HG03342 (cell line): ENCODE measurements around the gene ARHGAP10.

Experiments used
- ATAC-seq: cut with Tn5 transposase; IDR thresholded peaks from one replicate; pipeline ENCODE4 v1.9.1; 2021; ENCODE audit warnings: mild to moderate bottlenecking, moderate library complexity; ENCODE audit not compliant: unreplicated experiment

The ARHGAP10 gene, protein sequence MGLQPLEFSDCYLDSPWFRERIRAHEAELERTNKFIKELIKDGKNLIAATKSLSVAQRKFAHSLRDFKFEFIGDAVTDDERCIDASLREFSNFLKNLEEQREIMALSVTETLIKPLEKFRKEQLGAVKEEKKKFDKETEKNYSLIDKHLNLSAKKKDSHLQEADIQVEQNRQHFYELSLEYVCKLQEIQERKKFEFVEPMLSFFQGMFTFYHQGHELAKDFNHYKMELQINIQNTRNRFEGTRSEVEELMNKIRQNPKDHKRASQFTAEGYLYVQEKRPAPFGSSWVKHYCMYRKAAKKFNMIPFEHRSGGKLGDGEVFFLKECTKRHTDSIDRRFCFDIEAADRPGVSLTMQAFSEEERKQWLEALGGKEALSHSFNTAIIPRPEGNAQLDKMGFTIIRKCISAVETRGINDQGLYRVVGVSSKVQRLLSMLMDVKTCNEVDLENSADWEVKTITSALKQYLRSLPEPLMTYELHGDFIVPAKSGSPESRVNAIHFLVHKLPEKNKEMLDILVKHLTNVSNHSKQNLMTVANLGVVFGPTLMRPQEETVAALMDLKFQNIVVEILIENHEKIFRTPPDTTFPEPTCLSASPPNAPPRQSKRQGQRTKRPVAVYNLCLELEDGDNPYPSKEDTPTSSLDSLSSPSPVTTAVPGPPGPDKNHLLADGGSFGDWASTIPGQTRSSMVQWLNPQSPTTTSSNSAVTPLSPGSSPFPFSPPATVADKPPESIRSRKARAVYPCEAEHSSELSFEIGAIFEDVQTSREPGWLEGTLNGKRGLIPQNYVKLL

DNA sequence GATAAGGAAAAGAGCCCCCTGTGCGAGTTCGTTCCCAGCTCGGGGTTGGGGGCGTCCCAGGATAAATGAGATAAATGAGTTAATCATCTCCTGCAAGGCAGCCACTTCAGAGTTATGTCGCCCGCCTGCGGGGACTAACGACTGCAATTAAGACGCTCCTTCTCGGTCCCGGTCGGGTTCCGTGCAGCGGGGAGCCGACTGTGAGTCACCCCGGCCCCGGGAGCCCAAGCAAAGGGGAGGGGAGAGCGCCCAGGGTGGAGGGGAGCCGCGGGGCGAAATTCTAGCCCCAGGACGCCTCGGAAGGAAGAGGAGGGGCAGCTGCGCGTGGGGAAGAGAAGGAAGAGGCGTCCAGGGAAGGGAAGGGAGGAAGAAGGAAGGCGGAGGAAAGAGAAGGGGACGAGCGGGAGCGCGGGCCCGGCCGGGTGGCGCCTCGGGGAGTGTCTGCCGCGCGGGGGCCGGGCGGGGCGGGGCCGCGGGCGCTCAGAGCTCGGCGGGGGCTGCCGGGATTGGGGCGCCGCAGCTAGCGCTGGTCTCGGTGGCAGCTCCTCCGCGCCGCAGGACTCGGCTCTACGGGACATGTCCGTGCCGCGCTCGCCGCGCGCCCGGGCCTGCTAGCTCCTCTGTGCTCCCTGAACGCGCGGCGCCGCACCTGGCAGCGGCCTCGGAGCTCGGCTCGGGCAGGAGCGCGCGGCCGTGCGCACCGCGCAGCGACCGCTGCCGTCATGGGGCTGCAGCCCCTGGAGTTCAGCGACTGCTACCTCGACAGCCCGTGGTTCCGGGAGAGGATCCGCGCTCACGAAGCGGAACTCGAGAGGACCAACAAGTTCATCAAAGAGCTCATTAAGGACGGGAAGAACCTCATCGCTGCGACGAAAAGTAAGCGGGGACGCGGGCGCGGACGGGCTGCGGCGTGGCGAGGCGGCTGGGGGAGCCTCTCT lies at the start of gene ARHGAP10:
Gene ARHGAP10 (plus strand): TSS at position 509 of the 938 bp plus-strand sequence. CDS start 214 bp downstream, at position 723.
- peak; percentile 53 for ATAC-seq

DNA sequence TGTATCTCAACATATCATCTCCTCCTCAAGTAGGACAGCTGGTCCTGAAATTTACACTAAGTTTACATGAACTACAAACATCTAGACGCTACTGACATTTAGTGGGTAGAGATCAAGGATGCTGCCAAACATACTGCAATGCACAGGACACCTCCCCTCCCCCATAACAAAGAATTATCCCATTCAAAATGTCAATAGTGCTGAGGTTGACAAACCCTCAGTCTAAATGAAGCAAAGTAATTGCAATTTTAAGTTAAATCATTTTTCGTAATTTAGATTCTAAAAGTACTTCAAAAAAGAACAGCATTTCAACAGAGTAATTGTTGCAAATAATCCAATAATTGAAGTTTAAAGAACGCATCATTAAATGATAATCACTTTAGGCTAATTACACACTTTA lies 49.1 kb upstream of the ARHGAP10 start:
- no peak for ATAC-seq

DNA sequence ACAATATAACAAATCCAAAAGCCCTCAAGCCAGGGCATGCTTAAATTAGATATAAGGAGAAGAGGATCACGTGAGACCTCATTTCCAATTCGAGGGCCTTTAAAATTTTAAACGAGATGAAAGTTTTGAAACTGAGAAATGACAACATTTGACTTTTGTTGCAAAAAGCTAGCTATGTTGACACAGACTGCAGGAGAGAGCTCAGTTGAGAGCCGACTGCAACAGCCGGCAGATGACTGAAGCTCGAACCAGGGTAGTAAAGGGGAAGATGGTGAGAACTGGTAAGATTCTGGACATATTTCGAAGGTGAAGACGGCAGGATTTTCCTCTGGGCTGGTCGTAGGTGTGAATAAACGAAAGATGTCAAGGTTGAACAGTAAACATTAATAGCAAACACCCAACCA lies 48.7 kb upstream of the ARHGAP10 start:
- no peak for ATAC-seq

DNA sequence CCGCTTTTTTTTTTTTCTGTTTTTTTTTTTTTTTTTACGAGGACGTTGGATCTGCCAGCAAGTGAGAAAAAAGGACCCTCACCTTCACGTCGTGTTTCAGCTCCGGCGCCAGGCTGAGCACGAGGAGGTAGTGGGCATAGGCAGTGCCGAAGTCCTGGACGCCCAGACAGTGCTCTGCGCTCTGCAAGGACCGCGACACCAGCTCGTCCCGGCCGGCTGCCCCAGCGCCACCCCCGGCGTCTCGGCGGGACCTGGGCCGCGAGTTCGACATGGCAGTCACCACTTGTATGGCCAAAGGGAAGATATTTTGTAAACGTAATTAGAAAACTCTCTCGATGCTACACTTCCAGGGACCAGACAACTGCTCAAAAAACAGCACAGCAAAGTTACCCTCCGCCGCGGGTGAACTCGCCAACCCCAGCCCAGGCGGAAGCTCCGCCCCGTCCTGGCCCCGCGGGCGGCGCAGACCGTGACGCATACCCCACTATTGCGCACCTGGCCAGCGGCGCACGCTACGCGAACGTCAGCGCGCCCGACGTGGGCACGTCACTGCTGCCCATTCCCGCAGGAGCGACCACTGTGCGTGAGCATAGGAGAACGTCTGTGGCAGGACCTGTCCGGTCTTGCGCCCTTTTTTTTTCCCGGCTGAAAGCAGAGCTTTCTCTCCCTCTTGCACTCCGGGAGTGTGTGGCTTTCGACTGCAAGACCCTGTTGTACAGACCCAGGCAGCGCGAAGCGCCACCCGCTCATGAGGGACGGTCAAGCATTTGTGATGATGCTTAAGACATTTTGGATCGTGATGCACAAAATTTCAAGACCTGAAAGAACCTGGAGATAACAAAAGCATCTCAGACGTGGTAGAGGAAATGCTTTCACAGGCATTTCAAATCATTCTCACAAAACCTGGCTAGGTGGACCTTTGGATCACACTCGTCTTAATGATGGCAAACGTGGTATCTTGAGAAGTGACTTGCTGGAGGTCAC lies 47.9 kb upstream of the ARHGAP10 start, which contains the start of gene PRMT9:
Gene PRMT9 (minus strand): TSS at position 447 of the 984 bp plus-strand sequence. CDS start 176 bp downstream, at position 271.
- ATAC-seq, result peak; percentile 99

DNA sequence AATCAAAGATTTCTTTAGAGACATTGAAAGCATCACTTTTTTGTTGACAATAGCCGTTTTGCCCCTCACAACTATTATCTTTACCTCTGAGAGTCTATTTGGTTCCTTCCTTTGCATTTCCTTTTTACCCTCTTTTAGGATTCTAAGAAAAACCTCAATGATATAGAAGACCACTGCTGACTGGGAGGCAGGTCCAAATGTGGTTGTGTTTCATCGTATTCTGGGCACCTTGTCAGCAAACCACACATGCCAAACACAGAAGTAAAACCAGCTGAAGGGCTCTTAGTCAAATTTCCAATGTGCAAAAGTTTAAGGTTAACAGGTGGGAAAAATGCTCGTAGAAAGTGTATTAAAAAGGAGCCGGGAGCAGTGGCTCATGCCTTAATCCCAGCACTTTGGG lies 42.8 kb upstream of the ARHGAP10 start:
- no peak for ATAC-seq

DNA sequence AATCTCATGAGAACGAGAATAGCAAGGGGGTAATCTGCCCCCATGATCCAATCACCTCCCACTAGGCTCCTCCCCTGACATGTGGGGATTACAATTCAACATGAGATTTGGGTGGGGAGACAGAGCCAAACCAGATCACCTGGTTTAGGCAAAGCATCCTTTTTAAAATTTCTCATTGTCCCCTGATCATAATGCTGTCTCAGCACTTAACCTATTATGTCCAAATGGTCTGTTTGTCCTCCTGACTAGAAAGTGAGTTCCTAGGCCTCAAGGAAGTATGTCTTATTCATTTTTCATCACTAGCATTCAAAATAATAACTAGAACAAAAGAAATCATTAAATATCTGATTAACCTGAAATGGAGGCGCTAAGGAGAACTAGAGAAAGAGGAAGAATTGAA lies 40.1 kb upstream of the ARHGAP10 start:
- ATAC-seq, result no peak

DNA sequence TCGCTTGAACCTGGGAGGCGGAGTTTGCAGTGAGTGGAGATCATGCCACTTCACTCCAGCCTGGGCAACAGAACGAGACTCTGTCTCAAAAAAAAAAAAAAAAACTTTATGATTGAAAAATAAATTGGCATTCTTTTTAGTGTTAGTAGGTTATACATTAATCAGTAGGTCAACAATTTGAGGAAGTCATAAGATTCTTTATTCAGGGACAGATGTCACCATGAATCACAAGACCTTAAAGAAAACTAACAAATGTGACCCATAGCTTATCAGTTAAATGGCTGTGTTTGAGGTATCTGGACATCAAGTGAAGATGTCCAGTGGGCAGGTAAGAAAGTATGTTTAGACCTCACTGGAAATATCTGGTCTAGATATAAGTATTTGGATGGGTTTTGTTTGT lies 38.7 kb upstream of the ARHGAP10 start:
- ATAC-seq, result no peak

DNA sequence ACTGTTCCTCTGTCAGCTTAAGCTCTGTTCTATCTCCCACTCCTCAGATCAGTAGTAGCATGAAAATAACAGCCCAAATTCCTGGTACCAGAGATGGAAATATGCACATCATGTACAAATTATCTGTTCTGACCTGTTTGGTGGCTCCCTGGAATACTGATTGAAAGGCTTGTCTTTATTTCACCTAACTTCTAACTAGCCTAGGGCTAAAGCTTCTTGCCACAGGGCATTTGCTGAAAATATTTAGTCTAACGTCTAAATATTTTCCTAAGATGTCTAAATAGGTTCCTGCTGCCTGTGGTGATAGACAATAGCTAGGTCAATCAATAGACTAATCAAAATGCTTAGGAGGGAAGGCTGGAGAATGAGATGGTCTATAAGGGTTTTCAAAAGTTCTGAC lies 35.0 kb upstream of the ARHGAP10 start:
- ATAC-seq, result no peak

DNA sequence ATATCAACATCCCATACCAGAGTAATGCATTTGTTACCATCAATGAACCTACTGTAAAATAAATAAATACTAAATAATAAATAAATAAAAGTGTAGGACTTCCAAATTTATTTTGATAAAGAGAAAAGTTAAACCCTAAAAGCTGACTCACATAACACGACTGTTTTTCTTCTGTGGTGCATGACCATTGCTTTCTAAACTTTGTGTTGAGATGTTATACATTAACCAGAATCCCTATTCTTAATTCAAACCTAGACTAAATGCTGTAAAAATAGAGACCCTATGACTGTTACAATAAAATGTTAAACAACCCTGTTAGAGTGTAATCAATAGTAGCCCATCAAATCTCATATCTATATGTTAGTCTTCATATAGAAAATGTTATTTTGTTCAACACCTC lies 27.0 kb upstream of the ARHGAP10 start:
- ATAC-seq, result peak; percentile 50

DNA sequence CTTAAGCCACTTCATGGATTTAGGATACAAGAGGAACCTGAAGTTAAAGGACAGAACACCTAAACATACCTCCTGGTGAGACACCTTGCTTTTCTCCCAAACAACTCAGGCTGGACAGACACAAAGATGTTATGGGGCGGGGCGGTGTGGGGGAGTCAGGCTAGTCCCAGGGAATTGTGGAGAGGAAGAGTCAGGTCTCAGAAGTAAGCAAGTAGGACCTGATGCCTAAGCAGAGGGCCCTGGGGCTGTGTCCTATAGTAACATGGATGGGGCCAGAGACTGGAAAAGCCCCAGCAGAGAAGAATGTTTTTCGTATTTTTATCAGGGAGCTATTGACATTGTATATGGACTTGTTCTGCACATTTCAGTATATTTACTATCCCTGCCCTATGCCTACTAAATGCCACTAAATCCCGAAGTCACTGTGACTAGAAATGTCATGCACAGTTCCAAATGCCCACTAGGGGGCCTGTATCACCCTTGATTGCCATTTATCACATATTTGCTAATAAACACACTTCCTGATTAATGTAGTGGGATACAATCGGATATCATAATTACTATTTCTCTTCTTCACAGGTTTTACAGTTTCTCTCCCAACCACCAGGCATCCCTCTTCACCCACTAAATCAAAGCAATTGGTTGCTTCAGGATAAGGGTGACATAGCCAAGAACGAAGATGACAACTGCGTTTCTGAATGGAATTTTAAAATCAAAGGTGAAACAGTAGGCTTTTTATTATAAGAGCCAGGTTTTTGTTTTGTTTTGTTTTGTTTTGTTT lies 23.8 kb upstream of the ARHGAP10 start:
- ATAC-seq, result peak; percentile 47

DNA sequence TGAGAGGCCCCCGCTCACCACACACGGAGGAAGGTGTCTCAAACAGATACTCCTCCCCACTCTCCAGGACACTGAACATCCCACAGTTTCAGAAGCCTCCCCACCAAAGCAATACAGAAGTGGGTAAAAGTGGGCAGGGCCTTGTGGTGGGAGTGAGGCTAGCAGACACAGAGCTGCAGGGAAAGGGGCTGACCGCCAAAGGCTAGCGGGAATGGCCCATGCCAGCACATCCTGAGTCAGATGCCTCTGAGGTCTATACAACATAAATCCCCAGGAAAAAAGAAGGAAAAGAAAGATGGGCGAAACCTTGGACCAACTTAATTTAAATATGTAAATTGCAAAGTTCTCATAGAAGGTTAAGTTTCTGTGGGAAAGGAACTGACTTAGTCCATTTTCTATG lies 21.9 kb upstream of the ARHGAP10 start:
- ATAC-seq, result no peak

DNA sequence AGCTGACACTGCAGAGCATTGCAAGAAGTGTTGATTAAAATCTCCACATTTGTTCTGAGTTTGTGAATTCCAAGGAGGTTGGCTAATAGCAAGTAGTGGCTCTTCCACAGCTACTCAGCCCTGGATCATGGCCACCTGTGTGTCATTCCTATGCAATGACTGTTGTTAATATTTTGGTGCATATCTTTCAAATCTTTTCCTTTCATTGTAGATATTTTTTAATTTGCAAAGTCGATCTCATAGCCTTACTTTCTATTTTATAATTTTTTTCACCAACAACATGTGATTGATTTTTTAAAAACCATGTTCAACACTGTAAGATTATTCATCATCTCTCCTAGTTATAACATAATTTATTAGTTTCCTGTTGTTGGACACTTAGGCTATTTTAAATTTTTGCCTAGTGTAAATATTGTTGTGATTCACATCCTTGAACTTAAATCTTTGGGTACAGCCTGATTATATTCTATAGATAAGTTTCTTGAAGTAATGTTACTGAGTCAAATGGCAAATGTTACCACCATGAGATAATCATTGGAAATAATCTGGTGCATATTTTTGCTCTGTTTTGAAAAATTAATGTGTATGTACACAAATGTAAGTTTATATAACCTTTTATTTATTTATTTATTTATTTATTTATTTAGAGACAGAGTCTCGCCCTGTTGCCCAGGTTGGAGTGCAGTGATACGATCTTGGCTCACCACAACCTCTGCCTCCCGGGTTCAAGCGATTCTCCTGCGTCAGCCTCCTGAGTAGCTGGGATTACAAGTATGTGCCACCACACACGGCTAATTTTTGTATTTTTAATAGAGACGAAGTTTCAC lies 17.1 kb upstream of the ARHGAP10 start:
- ATAC-seq, result no peak

DNA sequence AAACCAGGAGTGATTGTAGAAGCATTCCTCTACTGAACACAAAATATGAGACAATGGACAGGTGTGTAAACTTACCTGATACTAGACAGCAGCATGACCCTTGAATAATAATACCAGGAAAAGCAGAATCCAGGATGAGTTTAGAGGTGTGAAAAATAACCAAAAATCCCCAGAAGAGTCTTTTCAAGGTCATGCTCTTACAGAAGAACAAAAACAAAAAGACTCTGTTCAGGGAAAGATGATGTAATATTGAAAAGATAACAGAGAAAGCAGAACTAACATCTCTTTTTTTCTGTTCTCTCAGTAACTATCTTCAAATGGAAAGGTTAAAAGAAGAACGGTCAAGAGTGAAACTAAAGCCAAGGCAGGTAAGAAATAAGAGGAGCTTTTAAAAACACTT lies 14.0 kb upstream of the ARHGAP10 start:
- peak; percentile 79 for ATAC-seq

DNA sequence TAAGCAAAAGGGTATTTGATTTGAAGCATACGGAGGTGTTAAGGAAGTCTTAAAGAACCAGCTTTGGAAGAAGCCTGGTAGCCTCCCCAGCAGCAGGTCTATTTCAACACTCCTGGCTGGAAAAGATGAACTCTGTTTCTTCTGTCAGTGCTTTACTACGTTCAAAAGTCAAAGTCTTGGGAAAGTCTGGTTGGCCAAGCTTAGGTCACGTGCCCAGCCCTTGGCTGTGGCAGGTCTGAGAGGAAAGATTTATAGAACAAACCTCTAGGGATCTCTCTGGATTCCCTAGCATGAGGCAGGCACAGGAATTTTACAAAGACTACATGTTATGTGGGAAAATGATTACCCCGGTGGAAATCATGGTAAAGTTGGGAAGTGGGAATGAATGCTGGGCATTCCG lies 8.6 kb upstream of the ARHGAP10 start:
- ATAC-seq, result no peak

DNA sequence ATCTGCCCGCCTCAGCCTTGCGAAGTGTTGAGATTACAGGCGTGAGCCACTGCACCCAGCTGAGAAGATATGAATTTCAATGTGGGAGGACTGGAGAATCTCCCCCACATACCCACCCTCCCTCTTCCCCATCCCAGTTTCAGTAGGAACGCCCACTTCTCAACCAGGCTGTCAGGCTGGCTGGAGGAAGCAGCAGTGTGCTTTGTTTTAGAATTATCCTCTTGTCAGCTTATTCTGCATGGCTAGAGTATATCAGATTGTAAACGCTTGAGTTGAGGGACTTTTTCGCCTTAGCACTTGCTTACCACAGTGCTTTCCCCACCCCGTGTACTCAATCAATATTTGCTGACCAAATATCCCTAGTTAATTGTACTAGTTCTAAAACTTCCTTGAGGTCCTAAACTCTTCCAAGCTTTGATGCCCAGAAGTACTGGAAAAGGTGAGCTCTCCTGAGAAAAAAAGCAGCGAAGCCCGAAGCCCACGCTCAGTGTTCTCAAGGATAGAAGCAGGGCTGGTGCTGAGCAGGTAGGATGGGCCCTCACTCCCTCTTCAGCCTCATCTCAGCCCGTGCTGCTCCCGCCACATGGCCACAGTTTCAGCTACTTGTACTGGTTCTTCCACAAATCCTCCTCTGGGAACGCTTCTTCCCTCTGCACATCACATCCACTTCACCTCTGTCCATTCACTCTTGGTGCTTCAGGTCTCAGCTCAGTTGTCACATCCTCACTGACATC lies 7.3 kb upstream of the ARHGAP10 start:
- ATAC-seq, result no peak

DNA sequence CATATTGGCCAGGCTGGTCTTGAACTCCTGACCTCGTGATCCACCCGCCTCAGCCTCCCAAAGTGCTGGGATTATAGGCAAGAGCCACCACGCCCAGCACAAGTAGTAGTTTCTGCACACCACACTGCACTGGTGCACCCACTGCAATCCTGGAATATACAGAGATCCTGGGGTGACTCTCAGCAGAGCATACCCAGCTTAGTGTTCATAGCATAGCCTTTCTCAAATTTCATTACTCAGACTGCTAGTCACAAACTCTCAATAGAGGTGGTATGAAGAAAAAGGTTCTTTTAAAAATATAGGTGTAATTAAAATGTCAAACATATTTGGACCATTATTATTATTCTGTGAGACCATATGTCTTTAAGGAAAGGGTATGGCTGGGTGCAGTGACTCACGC lies 6.2 kb upstream of the ARHGAP10 start:
- no peak for ATAC-seq

DNA sequence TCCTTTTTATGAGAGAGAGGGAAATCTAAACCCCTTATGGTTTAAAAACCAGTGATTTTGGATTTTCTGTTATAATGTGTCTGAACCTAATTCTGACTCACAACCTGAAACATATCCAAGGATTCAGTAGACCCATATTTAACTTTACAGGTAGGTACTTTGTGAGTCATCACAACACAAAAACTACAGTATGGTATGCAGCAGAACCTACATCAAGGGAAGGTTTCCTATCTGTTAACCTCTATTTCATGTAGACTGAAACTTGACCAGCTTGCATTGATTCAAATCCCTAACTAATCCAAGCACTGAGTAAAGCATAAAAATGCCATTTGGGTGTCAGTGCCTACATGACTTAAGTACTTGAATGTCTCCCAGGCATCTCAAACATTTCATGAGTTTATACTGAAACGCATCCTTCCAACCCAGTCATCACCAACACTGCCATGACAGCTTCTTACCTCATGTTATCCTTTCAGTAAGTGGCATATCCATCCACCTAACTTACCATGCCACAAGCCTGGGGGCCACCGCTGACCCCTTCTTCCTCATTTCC lies 4.3 kb upstream of the ARHGAP10 start:
- no peak for ATAC-seq
